UCSD-AML1 (cell line): ENCODE measurements around the gene ADGRD1.

Source experiments
- DNase-seq: peaks from one replicate; lab custom pipeline; 2025; ENCODE audit not compliant: unreplicated experiment; lab: John Stamatoyannopoulos, UW

Gene ADGRD1

DNA sequence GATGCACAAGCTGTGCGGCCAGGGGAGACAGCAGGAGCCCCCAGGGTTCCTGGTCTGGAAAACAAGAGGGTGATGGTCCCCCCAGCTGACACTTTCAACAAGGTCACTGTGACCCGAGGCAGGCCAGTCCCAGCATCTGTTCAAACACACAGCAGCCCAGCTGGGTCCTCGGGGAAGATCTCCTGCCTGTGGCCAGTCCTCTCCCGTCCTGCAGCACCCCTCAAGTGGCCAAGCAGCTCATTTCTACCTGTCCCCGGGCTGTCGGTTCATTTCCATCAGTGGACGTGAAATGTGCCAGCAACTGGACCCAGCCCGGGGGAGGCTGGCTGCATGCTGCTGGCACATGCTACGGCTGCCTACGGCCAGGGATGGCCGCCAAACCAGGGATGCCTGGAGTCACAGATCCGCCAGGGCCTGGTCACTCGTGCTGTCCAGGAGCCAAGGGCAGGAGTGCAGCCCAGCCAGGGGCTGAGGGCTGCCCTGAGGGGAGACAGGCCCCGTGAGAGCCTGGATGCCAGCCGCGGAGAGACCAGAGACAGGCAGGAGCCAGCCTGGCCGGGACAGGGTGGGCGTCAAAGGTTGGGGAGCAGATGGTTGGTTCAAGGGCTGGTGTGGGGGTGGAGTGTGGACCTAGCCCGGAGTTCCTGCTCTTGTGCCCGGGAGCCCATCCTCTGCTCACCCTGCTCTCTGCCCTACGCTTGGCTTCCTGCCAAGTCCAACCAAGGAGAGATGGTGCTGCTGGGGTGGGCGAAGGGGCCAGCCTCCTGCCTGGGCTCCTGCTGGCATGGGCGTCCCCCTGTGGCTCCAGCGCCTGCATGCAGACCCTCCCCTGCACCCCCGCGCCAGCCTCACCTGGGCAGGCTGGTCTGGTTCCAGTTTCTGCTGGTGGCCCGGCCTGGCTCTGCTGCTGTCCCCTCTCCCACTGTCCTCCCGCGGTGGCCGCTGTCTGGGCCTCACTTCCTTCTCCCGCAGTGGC is 143.8 kb downstream of the ADGRD1 start:
- no peak for DNase-seq

DNA sequence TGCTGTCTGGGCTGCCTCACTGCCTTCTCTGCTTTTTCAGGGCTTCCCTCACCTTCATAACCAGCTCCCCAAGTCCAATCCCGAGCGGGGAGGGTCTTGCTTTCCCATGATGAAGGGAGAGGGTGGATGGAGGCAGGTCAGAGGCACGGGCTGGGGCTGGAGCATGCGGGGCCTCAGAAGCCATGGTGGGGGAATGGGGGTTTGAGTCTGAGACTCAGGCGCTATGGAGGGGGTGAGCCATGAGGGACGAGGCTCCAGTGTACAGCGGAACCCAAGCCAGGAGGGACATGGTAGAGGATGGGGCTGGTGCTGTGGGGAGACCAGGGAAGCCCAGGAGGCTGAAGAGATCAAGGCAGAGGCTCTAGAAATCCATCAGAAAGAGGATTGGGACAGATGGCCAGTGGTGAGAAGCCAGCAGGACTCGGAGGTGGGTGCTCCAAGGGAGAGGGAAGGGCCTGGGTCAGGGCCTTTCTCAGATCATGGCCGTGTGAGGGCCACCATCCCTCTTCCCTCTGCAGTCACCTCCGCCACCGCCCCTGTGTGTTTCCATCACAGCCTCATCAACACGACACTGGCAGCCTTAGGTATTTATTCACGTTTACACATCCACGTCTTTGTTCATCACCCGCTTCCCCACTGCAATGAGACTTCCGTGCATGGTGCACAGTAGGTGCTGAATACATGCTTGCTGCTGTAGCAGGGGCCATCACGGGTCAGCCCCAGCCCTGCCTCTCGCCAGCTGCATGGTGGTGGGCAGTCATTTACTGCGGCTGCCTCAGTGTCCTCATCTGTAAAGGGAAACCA is 144.7 kb downstream of the ADGRD1 start:
- DNase-seq, result no peak

DNA sequence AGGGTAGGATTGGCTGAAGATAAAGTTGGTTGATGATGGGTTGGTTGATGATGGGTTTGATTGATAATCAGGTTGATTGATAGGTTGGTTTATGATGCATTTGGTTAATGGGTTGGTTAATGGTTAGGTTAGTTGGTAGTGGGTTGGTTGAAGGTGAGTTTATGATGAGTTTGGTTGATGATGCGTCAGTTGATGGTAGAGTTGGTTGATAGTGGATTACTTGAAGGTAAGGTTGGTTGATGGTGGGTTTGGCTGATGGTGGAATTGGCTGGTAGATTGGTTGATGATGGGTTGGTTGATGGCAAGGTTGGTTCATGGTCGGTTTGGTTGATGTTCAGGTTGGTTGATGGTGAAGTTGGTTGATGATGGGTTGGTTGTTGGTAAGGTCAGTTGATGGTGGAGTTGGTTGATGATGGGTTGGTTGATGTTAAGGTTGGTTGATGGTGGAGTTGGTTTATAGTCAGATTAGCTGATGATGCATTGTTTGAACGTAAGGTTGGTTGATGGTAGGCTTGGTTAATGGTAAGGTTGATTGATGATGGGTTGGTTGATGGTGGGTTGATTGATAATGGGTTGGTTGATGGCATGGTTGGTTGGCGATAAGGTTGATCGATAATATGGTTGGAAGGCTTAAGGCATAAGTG is 146.4 kb downstream of the ADGRD1 start:
- DNase-seq, result no peak

DNA sequence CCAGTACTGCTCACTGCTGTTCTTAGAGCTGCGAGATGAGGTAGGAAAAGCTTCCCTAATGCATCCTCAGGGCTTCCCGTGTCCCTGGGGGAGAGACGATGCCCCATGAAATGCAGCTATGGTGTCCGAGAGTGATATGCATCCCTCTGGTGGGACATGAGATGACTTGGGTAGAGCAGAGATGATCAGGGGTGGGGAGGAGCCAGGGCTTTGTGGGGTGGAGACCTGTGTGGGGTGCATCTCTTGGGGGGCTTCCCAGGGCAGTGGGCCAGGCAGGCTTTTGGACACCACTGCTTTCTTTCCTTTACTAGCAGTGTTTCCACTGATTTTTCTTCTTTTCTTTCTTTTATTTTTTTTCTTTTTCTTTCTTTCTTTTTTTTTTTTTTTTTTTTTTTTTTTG is 147.3 kb downstream of the ADGRD1 start:
- no peak for DNase-seq

DNA sequence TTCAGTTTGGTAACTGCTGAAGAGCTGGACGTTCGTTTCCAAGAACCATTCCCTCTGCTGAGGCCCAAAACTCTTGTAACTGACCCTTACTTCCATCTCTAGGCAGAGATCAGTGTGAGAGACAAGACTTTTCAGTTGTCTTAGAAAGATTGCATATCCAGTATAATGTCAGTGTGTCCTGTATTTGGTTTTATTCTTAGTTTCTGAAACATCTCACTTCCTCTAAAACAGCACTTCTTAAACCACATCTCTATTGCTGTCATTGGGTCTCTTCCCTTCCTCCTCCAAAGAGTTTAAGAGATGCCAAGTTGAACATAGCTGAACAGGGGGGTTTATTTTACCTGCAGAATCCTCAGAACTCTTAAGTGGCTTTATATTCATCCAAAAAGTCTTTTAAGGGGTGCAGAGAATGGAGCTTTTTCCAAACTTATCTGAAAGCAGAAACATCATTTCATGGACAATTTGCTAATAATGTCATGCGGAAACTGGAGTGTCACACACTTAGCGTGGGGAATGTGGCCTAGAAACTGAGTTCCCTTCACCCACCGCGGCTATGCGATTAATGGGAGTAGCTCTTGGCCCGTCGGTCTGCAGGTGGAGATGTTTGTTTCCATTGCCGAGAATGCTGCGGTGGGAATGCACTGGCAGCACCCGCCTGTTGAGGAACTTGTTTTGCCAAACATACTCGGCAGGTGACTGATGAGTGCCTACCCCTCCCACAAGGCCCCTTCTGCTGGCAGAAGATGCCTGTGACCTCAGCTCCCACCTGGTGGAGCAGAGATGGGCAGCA is 148.2 kb downstream of the ADGRD1 start:
- no peak for DNase-seq

DNA sequence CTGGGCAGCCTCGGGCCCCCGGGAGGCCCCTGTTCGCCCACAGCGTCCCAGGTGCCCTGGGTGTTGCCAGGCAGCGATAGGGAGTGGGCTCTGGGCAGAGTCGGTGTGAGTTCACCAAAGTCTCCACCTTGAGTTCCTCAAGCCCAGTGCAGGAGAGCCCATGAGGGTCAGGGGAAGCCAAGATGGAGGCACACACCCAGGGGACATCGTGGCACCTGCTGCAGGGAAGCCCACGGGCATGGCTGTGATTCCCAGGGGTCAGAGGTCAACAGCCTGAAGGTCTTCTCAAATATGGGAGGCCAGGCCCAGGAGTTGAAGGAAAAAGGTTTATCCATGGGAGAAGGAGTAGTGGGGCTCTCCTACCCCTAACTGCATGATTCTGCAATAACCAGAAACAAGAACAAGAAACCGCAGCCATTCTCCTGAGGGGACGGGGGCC is 148.8 kb downstream of the ADGRD1 start:
- no peak for DNase-seq

DNA sequence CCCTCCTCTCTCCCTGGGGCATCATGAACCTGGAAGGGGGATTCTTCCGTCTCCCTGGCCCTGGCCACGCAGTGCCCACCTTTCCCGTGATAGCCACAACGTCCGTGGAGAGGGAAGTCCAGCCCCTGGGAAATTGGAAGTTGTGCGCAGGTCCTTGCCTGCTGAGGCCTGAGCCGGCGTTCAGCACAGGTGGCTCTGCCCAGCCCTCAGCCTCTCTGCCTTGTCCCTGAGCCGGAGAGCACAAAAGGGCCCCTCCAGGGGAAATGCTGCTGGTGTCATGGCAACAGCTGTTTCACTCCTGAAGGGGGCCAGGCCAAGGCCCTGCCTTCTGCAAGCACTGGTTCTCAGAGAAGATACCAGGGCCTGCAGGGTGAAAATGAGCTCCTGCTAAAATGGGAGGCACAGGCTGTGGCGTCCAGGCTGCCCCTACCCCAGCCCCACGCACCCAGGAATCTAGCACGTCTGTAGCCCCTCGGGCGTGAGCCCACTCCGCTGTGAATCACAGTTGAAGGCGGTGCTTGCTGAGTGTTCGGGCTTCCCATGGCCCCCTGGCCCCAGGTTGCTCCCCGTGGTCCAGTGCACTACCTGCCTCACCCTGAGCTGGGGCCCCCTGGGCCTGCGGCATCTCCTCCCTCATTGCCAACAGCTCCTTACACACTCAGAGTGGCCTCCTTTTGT is 149.4 kb downstream of the ADGRD1 start:
- no peak for DNase-seq

DNA sequence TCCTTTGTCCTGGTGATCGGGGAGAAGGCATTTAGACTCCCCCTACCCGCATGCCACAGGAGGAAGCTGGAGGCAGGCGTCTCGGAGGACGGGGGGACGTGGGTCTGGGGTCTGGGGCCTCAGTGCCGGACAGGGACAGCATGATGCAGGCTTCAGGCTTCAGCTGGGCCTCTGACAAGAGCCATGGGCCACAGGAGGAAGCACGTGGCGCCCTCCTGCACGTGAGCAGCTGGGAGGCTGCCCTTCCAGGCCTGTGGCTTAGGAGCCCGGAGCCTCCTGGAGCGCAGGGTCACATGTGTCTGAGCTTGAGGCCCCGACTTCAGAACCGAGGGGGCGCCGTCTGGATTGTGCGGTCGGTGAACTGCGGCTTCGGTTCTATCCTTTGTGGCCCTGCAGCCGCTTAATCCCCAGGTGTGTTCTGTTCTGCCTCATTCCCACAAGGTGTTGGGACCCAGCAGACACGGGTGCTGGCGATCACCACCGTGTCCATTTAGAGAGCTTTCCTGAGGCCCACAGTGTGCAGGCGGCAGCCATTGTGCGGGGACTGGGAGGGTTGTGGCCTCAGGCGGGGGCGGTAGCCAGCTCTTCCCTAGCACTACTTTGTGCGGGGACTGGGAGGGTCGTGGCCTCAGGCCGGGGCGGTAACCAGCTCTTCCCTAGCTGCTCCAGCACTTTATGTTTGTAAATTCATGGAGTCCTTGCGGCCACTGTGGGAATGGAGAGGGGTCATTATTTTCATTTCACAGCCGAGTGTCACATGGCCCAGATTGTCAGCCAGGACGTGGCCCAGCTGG is 150.2 kb downstream of the ADGRD1 start:
- DNase-seq, result no peak

DNA sequence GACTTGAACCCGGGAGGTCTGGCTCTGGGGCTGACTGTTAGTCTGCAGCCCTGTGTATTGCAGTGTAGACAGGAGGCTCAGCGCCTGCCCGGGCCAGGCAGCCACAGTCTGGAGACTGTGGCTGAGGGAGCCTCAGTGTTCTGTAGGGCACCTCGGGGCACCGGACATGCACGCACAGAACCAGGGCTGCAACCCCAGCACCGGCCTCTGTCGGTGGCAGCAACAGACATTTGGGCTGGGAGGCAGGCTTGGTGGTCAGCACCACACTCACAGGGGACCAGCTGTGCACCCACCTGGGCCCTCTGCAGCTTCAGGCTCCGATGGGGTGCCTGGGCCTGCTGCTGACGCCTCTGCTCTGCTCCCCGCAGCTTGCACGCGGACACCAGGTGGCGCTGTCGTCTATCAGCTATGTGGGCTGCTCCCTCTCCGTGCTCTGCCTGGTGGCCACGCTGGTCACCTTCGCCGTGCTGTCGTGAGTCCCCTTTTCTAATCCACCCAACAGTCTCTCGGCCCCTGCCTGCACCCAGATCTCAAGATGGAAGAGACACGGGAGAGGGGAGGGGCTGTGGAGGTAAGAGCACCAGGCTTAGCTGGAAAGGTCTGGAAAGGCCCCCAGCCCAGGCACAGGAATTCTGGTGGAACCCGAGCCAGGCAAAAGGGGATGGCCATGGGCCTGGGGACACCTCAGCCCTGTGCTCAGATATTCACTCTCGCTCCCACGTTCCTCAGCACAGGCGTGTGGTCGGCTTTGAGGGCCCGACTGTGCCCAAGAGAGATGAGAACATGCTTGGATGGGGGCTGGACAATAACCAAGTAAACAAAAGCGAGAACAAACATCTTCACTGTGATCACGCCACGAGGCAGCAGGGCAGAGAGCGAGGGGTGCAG is 151.0 kb downstream of the ADGRD1 start:
- DNase-seq, result peak; percentile 82

DNA sequence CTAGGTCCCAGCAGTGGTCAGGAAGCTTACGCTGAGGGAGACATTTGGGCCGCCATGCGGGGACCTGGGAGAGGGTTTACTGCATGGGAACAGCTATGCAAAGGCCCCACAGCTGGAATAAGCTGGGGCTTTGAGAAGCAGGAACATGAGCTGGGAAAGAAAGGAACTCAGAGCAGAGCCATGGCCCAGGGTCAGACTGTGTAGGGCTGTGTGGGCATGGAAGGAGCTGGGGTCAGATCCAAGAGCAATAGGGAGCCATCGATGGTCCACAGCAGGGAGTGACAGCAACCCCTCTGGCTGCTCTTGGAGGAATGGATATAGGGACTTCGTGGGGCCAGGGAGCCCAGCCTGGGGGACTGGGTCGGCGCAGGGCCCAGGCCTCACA is 151.6 kb downstream of the ADGRD1 start:
- no peak for DNase-seq

DNA sequence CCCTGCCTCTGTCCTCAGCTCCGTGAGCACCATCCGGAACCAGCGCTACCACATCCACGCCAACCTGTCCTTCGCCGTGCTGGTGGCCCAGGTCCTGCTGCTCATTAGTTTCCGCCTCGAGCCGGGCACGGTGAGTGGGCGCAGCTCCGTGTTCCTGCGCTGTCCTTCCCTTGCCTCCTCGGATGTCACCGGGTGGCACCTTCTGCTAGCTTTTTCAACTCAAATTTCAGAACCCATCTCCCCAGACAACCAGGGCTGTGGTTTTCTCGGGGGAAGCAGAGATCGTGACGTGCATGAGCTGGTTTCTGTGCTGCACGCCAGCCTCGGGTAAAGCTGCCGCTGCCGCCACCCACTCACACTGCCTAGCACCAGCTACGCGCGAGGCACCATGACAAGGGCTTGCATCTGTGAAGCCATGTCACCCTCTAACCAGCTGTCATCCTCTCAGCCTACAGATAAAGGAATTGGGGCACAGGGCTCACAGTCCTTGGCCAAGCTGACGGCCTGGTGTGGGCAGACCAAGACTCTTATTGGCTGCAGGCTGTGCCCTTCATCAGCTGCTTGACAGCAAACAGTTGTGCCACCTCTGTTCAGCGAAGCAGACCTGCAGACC is 152.1 kb downstream of the ADGRD1 start:
- no peak for DNase-seq

DNA sequence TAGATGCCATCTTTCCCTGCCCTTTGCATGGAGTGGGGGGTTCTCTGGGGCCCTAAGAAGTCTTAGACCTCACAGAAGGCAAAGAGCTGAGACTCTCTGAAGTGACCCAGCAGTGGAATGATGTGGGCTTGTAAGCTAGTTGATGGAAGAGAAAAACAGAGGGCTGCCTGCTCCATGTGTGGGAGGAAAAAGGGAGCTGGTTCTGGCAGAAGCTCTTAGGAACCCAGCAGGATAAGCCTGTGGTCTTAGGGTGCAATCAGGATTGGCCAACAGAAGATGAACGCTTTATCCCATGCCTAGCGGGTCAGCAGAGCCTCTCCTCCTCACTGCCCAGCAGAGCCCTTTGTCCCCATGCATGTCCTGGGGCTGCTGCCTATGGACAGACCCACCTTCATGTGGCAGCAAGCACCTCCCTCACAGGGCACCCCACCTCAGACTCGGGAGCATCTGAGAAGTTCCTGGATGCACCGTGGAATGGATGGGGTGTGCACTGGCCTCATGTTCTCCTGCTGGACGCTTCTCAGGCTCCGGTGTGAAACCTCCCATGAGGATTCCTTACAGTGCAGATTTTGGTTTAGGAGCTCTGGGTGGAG is 152.7 kb downstream of the ADGRD1 start:
- DNase-seq, result no peak

DNA sequence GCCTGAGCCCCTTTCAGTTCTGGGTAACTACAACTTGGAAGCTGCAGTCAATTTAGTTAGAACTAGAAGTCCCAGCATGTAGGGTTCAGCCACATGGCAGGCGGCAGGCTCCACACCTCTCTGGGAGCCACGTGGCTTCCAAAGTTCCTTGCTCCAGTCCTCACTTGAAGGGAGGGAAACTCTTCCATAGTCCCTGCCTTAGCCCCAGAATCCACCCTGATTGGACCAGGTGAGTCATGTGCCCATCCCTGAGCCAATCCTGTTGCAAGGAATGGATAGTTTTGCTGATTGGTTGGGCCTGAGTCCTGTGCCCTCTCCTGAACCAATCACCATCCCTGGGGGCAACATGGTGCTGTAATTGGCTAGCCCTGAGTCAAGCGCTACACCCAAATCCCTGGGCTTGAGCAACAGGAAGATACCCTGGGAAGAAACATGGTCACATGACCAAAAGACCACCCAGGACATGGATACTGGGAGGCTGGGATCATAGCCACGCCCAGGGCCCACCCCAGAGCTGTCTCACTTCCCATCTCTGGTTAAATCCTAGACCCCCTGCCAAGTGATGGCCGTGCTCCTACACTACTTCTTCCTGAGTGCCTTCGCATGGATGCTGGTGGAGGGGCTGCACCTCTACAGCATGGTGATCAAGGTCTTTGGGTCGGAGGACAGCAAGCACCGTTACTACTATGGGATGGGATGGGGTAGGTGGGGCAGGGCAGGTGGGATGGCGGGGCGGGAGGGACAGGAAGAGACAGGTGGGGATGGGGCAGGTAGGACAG is 154.7 kb downstream of the ADGRD1 start:
- no peak for DNase-seq

DNA sequence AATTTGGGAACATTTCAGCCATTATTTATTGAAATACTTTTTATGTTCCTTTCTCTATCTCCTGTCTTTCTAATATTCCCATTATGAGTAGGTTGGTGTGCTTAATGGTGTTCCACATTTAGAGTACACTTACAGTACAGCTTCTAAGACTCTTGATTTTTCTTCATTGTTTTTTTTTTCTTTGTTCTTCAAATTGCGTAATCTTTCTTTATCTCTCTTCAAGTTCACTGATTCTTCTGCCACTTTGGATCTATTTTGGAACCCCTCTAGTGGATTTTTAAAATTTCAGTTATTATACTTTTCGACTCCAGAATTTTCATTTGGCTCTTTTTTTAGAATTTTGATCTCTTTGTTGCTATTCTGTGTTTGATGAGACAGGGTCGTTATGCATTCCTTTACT is 157.7 kb downstream of the ADGRD1 start:
- no peak for DNase-seq

DNA sequence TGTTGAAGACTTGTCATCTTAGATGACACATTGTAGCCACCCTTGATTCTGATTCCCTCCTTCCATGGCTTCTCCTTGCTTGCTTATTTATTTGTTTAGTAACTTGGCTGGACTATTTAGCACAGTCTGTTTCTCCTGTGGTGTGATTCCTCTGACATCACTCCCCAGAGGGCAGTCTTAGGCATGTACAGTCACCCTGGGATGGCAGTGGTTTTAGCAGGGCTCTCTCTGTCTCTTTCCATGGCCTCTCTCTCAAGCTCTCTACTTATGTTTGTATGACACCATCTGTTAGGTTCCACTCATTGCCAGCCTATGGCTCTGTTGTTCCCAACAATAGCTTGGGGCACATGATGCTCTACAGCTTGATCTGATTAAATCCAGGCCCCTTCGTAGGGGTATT is 158.3 kb downstream of the ADGRD1 start:
- no peak for DNase-seq

DNA sequence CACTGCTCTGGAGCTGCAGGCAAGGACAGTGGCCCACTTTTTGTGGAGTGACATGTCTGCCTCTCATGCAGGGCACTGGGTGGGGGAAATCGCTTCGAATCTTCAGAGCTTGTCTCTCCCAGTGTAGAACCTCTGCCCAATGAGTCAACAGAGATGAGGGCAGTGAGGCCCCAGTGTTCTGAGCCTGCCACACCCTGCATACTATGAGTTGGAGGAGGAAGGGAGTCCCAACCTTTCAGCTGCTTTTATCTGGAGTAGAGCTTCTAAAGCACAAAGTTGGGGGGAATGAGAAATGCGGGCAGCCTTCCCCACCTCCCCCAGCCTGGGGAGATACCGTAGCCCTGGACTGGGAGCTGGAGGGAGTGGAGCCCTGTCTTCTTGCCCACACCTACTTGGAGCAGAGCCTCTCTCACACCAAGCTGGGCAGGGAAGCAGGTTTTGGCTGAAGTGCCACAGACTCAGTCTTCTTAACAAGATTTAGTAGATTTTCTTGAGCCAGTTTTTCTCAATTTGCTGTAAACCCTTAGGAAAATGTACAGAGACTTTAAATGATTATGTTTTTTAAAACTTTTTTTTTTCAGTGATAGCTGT is 159.1 kb downstream of the ADGRD1 start:
- DNase-seq, result no peak
